Upper lobe of left lung (tissue), 6 donors: ENCODE measurements around the gene RAET1L. TPM values are rescaled to one million over a fixed set of nuclear protein-coding genes. Genes with fewer than 3 reads are reported as not detected.

ENCODE experiments used
- ATAC-seq, 2 donors: fragments of 200-7000 bp; cut with Tn5 transposase; one replicate each; pipeline ENCODE4 v1.9.1; 2022; ENCODE audit warnings: mild to moderate bottlenecking in 2 of 2, moderate library complexity in 2 of 2; ENCODE audit not compliant: low FRiP score in 2 of 2
- DNase-seq, 2 donors: peaks; one replicate each; pipeline ENCODE4 v3.0.0-alpha.2; 2019 to 2020
- H3K27ac ChIP-seq, 4 donors: fragments of 200-600 bp; sonication (generic); one replicate each; pipeline ENCODE4 v1.5.1; 2016 to 2019
- H3K27me3 ChIP-seq, 4 donors: fragments of 200-600 bp; sonication (generic); one replicate each; pipeline ENCODE4 v1.5.1; 2017 to 2019
- H3K36me3 ChIP-seq, 4 donors: fragments of 200-600 bp; sonication (generic); one replicate each; pipeline ENCODE4 v1.5.1; 2016 to 2019
- H3K4me1 ChIP-seq, 4 donors: fragments of 200-600 bp; sonication (generic); one replicate each; pipeline ENCODE4 v1.5.1; 2018 to 2019
- H3K4me3 ChIP-seq, 4 donors: fragments of 200-600 bp; sonication (generic); one replicate each; pipeline ENCODE4 v1.5.1; 2017 to 2019; ENCODE audit warnings: mild to moderate bottlenecking in 2 of 4, moderate library complexity in 1 of 4
- H3K9me3 ChIP-seq, 4 donors: fragments of 200-600 bp; sonication (generic); one replicate each; pipeline ENCODE4 v1.5.1; 2018 to 2019
- EP300 ChIP-seq, 4 donors: sonication (generic); formaldehyde crosslinking; IDR thresholded peaks; one replicate each; pipeline ENCODE4 v1.5.1; 2017; ENCODE audit warnings: antibody characterized with exemption in 4 of 4, control low read depth in 2 of 4
- POLR2A ChIP-seq, 4 donors: fragments of 450-650 bp; IDR thresholded peaks; one replicate each; pipeline ENCODE4 v1.5.1; 2016 to 2017; ENCODE audit warnings: antibody characterized with exemption in 4 of 4, mild to moderate bottlenecking in 2 of 4
- POLR2AphosphoS5 ChIP-seq, 2 donors: sonication (generic); formaldehyde crosslinking; IDR thresholded peaks; one replicate each; pipeline ENCODE4 v1.5.1; 2017; ENCODE audit warnings: antibody characterized with exemption in 2 of 2
- WGBS, 2 donors: methylation state at CpG; one replicate each; pipeline ENCODE4 v1.1.5; 2017 to 2018; 5-methylcytosine and 5-hydroxymethylcytosine counted together
- total RNA-seq, 6 donors: library from RNA; depleted of rRNA in 4 of 6; stranded (reverse); fragments of >200 nt in 4 of 6; gene quantifications; one replicate each; pipeline versions ENCODE4 v1.1.0 to v1.2.1, GENCODE V29; 2016 to 2021
- TF ChIP-seq, protein P1 (sequence below), 6 experiments: fragments of 450-650 bp in 4 of 6; fragments of 200-600 bp in 2 of 6; sonication (generic) in 2 of 6; IDR thresholded peaks; one replicate each; pipeline ENCODE4 v1.5.1; 2016 to 2019; ENCODE audit warnings: antibody characterized with exemption in 6 of 6
- donor health status: DM: no; HTN: no; CAD: no; lungs with moderate emphysema.
- donor health status: DM: no; HTN: yes; CAD: no; lungs with severe emphysema.

RAET1L gene
- total RNA-seq, 6 donors from 2014 or later: not detected

GRCh38 chr6:150056156-150056555, 30.8 kb upstream of the RAET1L start:
- no peak for TF ChIP-seq POLR2AphosphoS5 (IDR thresholded peaks at IDR 0.05)
- Histone ChIP-seq H3K4me1 (peaks cover 0 to 6% (median 0%) of the 10 kb centered on the region in 4 donors), H3K9me3 (no peaks in the 10 kb centered on the region), H3K4me3 (no peak overlapping the region), H3K27ac (no peak overlapping the region), H3K27me3 (no peaks in the 10 kb centered on the region), H3K36me3 (no peaks in the 10 kb centered on the region)
- DNase-seq: no peak
- WGBS, 2 donors: 83 to 89% methylated on average over 12 of the region's 12 CpGs
- ATAC-seq: no peak

DNA sequence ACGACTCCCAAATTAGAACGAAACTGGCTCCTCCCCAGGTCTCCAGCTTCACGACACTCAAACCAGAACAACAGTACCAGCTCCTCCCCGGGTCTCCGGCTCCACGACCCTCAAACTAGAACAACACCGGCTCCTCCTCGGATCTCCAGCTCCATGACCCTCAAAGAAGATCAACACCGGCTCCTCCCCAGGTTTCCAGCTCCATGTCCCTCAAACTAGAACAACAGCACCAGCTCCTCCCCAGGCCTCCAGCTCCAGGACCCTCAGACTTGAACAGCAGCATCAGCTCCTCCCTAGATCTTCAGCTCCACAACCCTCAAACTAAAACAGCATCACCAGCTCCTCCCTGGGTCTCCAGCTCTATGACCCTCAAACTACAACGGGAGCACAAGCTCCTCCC, 29.8 kb upstream of the RAET1L start:
- no peak for ATAC-seq
- DNase-seq: no peak
- H3K27me3 ChIP-seq: no peaks in the 10 kb centered on the region
- TF ChIP-seq POLR2A (IDR thresholded peaks at IDR 0.05) (no peak), EP300 (IDR thresholded peaks at IDR 0.05) (no peak), POLR2AphosphoS5 (IDR thresholded peaks at IDR 0.05) (no peak)
- TF ChIP-seq, protein P1, sequence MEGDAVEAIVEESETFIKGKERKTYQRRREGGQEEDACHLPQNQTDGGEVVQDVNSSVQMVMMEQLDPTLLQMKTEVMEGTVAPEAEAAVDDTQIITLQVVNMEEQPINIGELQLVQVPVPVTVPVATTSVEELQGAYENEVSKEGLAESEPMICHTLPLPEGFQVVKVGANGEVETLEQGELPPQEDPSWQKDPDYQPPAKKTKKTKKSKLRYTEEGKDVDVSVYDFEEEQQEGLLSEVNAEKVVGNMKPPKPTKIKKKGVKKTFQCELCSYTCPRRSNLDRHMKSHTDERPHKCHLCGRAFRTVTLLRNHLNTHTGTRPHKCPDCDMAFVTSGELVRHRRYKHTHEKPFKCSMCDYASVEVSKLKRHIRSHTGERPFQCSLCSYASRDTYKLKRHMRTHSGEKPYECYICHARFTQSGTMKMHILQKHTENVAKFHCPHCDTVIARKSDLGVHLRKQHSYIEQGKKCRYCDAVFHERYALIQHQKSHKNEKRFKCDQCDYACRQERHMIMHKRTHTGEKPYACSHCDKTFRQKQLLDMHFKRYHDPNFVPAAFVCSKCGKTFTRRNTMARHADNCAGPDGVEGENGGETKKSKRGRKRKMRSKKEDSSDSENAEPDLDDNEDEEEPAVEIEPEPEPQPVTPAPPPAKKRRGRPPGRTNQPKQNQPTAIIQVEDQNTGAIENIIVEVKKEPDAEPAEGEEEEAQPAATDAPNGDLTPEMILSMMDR (IDR thresholded peaks at IDR 0.05): no peak
- H3K9me3 ChIP-seq: no peaks in the 10 kb centered on the region
- no peak overlapping the region for H3K27ac ChIP-seq
- H3K36me3 ChIP-seq: no peaks in the 10 kb centered on the region
- peaks cover 0 to 3% (median 0%) of the 10 kb centered on the region in 4 donors for H3K4me1 ChIP-seq
- WGBS, 2 donors: 87 to 91% methylated on average over 10 of the region's 10 CpGs
- H3K4me3 ChIP-seq: no peak overlapping the region

DNA sequence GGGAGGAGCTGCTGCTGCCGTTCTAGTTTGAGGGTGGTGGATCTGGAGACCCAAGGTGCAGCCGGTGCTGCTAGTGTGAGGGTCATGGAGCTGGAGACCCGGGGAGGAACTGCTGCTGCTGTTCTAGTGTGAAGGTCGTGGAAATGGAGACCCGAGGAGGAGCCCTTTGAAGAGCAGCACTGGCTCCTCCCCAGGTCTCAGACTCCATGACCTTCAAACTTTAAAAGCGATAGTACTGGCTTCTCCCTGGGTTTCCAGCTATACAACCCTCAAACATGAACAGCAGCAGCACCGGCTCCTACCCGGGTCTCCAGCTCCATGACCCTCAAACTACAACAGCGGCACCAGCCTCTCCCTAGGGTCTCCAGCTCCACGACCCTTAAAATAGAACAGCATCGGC, 28.1 kb upstream of the RAET1L start:
- DNase-seq: no peak
- no peaks in the 10 kb centered on the region for H3K27me3 ChIP-seq
- H3K4me3 ChIP-seq: no peak overlapping the region
- no peaks in the 10 kb centered on the region for H3K36me3 ChIP-seq
- no peaks in the 10 kb centered on the region for H3K9me3 ChIP-seq
- H3K4me1 ChIP-seq: no peaks in the 10 kb centered on the region
- 80 to 86% methylated on average over 8 to 11 of the region's 11 CpGs for WGBS, 2 donors
- H3K27ac ChIP-seq: no peak overlapping the region
- ATAC-seq: no peak
- TF ChIP-seq POLR2A (IDR thresholded peaks at IDR 0.05) (no peak), EP300 (IDR thresholded peaks at IDR 0.05) (no peak), POLR2AphosphoS5 (IDR thresholded peaks at IDR 0.05) (no peak)
- TF ChIP-seq, protein P1 (IDR thresholded peaks at IDR 0.05): no peak

- Histone ChIP-seq H3K36me3 (no peaks in the 10 kb centered on the region), H3K27ac (no peak overlapping the region), H3K27me3 (no peaks in the 10 kb centered on the region), H3K4me1 (no peaks in the 10 kb centered on the region), H3K4me3 (no peak overlapping the region), H3K9me3 (no peaks in the 10 kb centered on the region)
- no peak for ATAC-seq
- TF ChIP-seq POLR2A (IDR thresholded peaks at IDR 0.05) (no peak), POLR2AphosphoS5 (IDR thresholded peaks at IDR 0.05) (no peak)
- 58 to 63% methylated on average over 4 of the region's 4 CpGs for WGBS, 2 donors
- DNase-seq: no peak
Observed at GRCh38 chr6:150050846-150051245, 25.5 kb upstream of the RAET1L start.

DNA sequence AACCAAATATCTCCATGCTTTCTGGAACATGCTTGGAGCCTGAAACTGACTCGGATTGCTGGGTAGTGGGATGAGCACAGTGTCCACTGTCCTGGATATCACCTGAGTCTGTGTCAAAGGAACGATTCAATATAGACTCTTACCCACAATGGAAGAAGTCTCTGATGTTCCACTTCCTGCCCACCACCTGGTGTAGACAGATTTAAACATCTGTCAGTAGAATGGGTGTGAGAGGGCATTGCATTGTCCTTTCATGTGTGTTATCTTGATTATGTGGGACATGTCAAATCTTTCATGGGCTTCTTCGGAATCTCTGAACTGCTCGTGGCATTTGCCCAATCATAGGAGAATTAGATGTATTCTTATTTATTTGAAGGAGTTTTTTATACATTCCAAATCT, 22.8 kb upstream of the RAET1L start:
- TF ChIP-seq POLR2A (IDR thresholded peaks at IDR 0.05): no peak
- no peak for TF ChIP-seq EP300 (IDR thresholded peaks at IDR 0.05)
- TF ChIP-seq POLR2AphosphoS5 (IDR thresholded peaks at IDR 0.05): no peak
- TF ChIP-seq, protein P1 (IDR thresholded peaks at IDR 0.05): no peak
- no peaks in the 10 kb centered on the region for H3K9me3 ChIP-seq
- 53 to 67% methylated on average over 4 of the region's 4 CpGs for WGBS, 2 donors
- DNase-seq: no peak
- H3K4me1 ChIP-seq: no peaks in the 10 kb centered on the region
- no peaks in the 10 kb centered on the region for H3K36me3 ChIP-seq
- ATAC-seq: no peak
- no peak overlapping the region for H3K4me3 ChIP-seq
- H3K27me3 ChIP-seq: no peaks in the 10 kb centered on the region
- no peak overlapping the region for H3K27ac ChIP-seq

GRCh38 chr6:150046943-150047342, 21.6 kb upstream of the RAET1L start:
- TF ChIP-seq EP300 (IDR thresholded peaks at IDR 0.05) (no peak), POLR2A (IDR thresholded peaks at IDR 0.05) (no peak), POLR2AphosphoS5 (IDR thresholded peaks at IDR 0.05) (no peak)
- TF ChIP-seq, protein P1 (IDR thresholded peaks at IDR 0.05): no peak
- no peak for ATAC-seq
- DNase-seq: no peak
- no peaks in the 10 kb centered on the region for H3K27me3 ChIP-seq
- H3K27ac ChIP-seq: no peak overlapping the region
- 88 to 100% methylated on average over 1 of the region's 1 CpG for WGBS, 2 donors
- no peaks in the 10 kb centered on the region for H3K36me3 ChIP-seq
- H3K4me1 ChIP-seq: no peaks in the 10 kb centered on the region
- H3K4me3 ChIP-seq: no peak overlapping the region
- H3K9me3 ChIP-seq: no peaks in the 10 kb centered on the region
